ENCODE measurements around the gene MTTP. TPM values are rescaled to one million over a fixed set of nuclear protein-coding genes. Genes with fewer than 3 reads are reported as not detected.

The MTTP gene
- total RNA-seq, 4 donors from 2014 or later, result 8.3 to 475 (median 299) TPM

GRCh38 chr4:99652596-99653436 is 78.2 kb downstream of the MTTP start:
- H3K9me3 ChIP-seq, result no peaks in the 10 kb centered on the region
- no peaks in the 10 kb centered on the region for H3K27me3 ChIP-seq
- no peak for DNase-seq
- no peak overlapping the region for H3K4me3 ChIP-seq
- H3K36me3 ChIP-seq, result no peaks in the 10 kb centered on the region
- TF ChIP-seq CTCF (IDR thresholded peaks at IDR 0.05) (no peak), POLR2A (IDR thresholded peaks at IDR 0.05) (no peak)
- H3K27ac ChIP-seq, result no peak overlapping the region
- H3K4me1 ChIP-seq, result no peaks in the 10 kb centered on the region

- TF ChIP-seq CTCF (IDR thresholded peaks at IDR 0.05) (no peak), POLR2A (IDR thresholded peaks at IDR 0.05) (no peak)
- no peaks in the 10 kb centered on the region for H3K4me1 ChIP-seq
- DNase-seq, result no peak
- no peaks in the 10 kb centered on the region for H3K36me3 ChIP-seq
- no peaks in the 10 kb centered on the region for H3K9me3 ChIP-seq
- H3K27me3 ChIP-seq, result no peaks in the 10 kb centered on the region
- H3K27ac ChIP-seq, result no peak overlapping the region
- H3K4me3 ChIP-seq, result no peak overlapping the region
These were observed 79.3 kb downstream of the MTTP start for GRCh38 chr4:99653916-99654315.

GRCh38 chr4:99654361-99654761 is 79.7 kb downstream of the MTTP start:
- H3K9me3 ChIP-seq, result no peaks in the 10 kb centered on the region
- DNase-seq, result no peak

GRCh38 chr4:99655308-99656081 is 80.9 kb downstream of the MTTP start:
- no peak for DNase-seq
- no peak overlapping the region for H3K4me3 ChIP-seq
- no peaks in the 10 kb centered on the region for H3K27me3 ChIP-seq
- H3K4me1 ChIP-seq, result no peaks in the 10 kb centered on the region
- TF ChIP-seq POLR2A (IDR thresholded peaks at IDR 0.05), result no peak
- no peaks in the 10 kb centered on the region for H3K36me3 ChIP-seq
- H3K27ac ChIP-seq, result no peak overlapping the region
- no peaks in the 10 kb centered on the region for H3K9me3 ChIP-seq

More at GRCh38 chr4:99654361-99654761, 79.7 kb downstream of the MTTP start:
- Histone ChIP-seq H3K27ac (no peak overlapping the region), H3K36me3 (no peaks in the 10 kb centered on the region), H3K4me3 (no peak overlapping the region), H3K27me3 (no peaks in the 10 kb centered on the region), H3K4me1 (no peaks in the 10 kb centered on the region)
- no peak for TF ChIP-seq POLR2A (IDR thresholded peaks at IDR 0.05)
- TF ChIP-seq CTCF (IDR thresholded peaks at IDR 0.05), result no peak

- DNase-seq, result no peak
- Histone ChIP-seq H3K27ac (no peak within 1 kb of the TSS), H3K4me1 (no peaks in the 10 kb centered on the region), H3K36me3 (no peaks in the 10 kb centered on the region), H3K27me3 (no peaks in the 10 kb centered on the region), H3K9me3 (no peaks in the 10 kb centered on the region), H3K4me3 (no peak within 1 kb of the TSS)
- TF ChIP-seq CTCF (IDR thresholded peaks at IDR 0.05) (no peak), POLR2A (IDR thresholded peaks at IDR 0.05) (no peak)
These were observed 83.2 kb downstream of the MTTP start, which contains the start of gene C4orf54 for GRCh38 chr4:99657798-99658197. TSS of gene C4orf54 (minus strand) at chr4:99657828. CDS start at chr4:99654648, 3,180 bp downstream.

GRCh38 chr4:99658666-99659065 is 84.0 kb downstream of the MTTP start:
- H3K36me3 ChIP-seq, result no peaks in the 10 kb centered on the region
- H3K4me3 ChIP-seq, result no peak overlapping the region
- H3K27ac ChIP-seq, result no peak overlapping the region
- no peaks in the 10 kb centered on the region for H3K4me1 ChIP-seq
- H3K9me3 ChIP-seq, result no peaks in the 10 kb centered on the region
- no peak for DNase-seq
- no peak for TF ChIP-seq POLR2A (IDR thresholded peaks at IDR 0.05)
- TF ChIP-seq CTCF (IDR thresholded peaks at IDR 0.05), result no peak
- no peaks in the 10 kb centered on the region for H3K27me3 ChIP-seq
